HCT116 (cell line): ENCODE results near the gene HYAL2.

Experiments used
- ATF3 ChIP-seq: IDR thresholded peaks from 2 replicates; pipeline ENCODE4 v1.6.1; 2012
- CEBPB ChIP-seq: IDR thresholded peaks from 2 replicates; pipeline ENCODE4 v1.6.1; 2012; ENCODE audit warnings: low read depth
- CTCF ChIP-seq, 3 experiments: fragments of 200-600 bp in 1 of 3; sonication (generic) in 1 of 3; IDR thresholded peaks in 2 of 3; conservative IDR thresholded peaks in 1 of 3; 2 replicates each; pipeline ENCODE4 v1.5.1; 2012 to 2017; ENCODE audit warnings: low read depth in 2 of 3, low read length in 2 of 3, antibody characterized with exemption in 1 of 3, borderline replicate concordance in 1 of 3, control low read depth in 1 of 3, mild to moderate bottlenecking in 1 of 3, mixed read lengths in 1 of 3, mixed run types in 1 of 3, moderate library complexity in 1 of 3; ENCODE audit not compliant: insufficient read depth in 1 of 3
- EZH2 ChIP-seq: fragments of 200-600 bp; sonication (generic); IDR thresholded peaks from 2 replicates; pipeline ENCODE4 v1.6.1; 2017; ENCODE audit warnings: antibody characterized with exemption, mixed run types
- JUND ChIP-seq: IDR thresholded peaks from 2 replicates; pipeline ENCODE4 v1.6.1; 2012
- POLR2A ChIP-seq: IDR thresholded peaks from 2 replicates; pipeline ENCODE4 v1.7.0; 2011; ENCODE audit warnings: borderline replicate concordance; ENCODE audit not compliant: insufficient read depth, insufficient read length; ENCODE audit errors: extremely low read depth
- POLR2AphosphoS5 ChIP-seq: IDR thresholded peaks from 2 replicates; pipeline ENCODE4 v1.6.1; 2011; ENCODE audit warnings: mild to moderate bottlenecking, low read depth, low read length, moderate library complexity
- ZFX ChIP-seq: fragments of 450-650 bp; IDR thresholded peaks from 2 replicates; pipeline ENCODE4 v1.6.1; 2017
- TF ChIP-seq, protein P1 (sequence below): IDR thresholded peaks from 2 replicates; pipeline ENCODE4 v1.6.1; 2012; ENCODE audit warnings: low read depth
- TF ChIP-seq, protein P2 (sequence below): IDR thresholded peaks from 2 replicates; pipeline ENCODE4 v1.6.1; 2012

GRCh38 chr3:50318615-50319014 is 3.9 kb downstream of the HYAL2 start:
- no peak for TF ChIP-seq CTCF (IDR thresholded peaks at IDR 0.05 in 2 of 3, conservative IDR thresholded peaks at IDR 0.05 in 1 of 3; ENCODE audit: borderline replicate concordance in 1 of 3, insufficient read depth in 1 of 3, low read depth in 2 of 3, low read length in 2 of 3)
- TF ChIP-seq, protein P1, sequence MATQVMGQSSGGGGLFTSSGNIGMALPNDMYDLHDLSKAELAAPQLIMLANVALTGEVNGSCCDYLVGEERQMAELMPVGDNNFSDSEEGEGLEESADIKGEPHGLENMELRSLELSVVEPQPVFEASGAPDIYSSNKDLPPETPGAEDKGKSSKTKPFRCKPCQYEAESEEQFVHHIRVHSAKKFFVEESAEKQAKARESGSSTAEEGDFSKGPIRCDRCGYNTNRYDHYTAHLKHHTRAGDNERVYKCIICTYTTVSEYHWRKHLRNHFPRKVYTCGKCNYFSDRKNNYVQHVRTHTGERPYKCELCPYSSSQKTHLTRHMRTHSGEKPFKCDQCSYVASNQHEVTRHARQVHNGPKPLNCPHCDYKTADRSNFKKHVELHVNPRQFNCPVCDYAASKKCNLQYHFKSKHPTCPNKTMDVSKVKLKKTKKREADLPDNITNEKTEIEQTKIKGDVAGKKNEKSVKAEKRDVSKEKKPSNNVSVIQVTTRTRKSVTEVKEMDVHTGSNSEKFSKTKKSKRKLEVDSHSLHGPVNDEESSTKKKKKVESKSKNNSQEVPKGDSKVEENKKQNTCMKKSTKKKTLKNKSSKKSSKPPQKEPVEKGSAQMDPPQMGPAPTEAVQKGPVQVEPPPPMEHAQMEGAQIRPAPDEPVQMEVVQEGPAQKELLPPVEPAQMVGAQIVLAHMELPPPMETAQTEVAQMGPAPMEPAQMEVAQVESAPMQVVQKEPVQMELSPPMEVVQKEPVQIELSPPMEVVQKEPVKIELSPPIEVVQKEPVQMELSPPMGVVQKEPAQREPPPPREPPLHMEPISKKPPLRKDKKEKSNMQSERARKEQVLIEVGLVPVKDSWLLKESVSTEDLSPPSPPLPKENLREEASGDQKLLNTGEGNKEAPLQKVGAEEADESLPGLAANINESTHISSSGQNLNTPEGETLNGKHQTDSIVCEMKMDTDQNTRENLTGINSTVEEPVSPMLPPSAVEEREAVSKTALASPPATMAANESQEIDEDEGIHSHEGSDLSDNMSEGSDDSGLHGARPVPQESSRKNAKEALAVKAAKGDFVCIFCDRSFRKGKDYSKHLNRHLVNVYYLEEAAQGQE = no peak
- TF ChIP-seq POLR2A = no peak
- no peak for TF ChIP-seq EZH2
- TF ChIP-seq, protein P2, sequence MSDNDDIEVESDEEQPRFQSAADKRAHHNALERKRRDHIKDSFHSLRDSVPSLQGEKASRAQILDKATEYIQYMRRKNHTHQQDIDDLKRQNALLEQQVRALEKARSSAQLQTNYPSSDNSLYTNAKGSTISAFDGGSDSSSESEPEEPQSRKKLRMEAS = no peak
- TF ChIP-seq CEBPB = no peak
- no peak for TF ChIP-seq JUND
- TF ChIP-seq ZFX = no peak
- no peak for TF ChIP-seq ATF3
- TF ChIP-seq POLR2AphosphoS5 = no peak
